WERI-Rb-1 (cell line): ENCODE data around the gene ZBTB47.

ENCODE experiments used
- DNase-seq: peaks from one replicate; pipeline ENCODE4 v3.0.0-alpha.2; 2020
- H3K27ac ChIP-seq: fragments of 250-450 bp; sonication (Bioruptor Pico); 2 replicates; pipeline ENCODE4 v1.5.1; 2020; ENCODE audit warnings: mild to moderate bottlenecking, moderate library complexity
- H3K27me3 ChIP-seq: fragments of 250-450 bp; sonication (Bioruptor Pico); 2 replicates; pipeline ENCODE4 v1.5.1; 2021; ENCODE audit warnings: mild to moderate bottlenecking, low read depth, moderate library complexity; ENCODE audit not compliant: insufficient read depth, severe bottlenecking
- H3K36me3 ChIP-seq: fragments of 250-450 bp; sonication (Bioruptor Pico); 2 replicates; pipeline ENCODE4 v1.5.1; 2020; ENCODE audit warnings: mild to moderate bottlenecking, moderate library complexity
- H3K4me3 ChIP-seq: 2 replicates; pipeline ENCODE4 v1.5.1; 2011; ENCODE audit warnings: low read depth, mild to moderate bottlenecking, control low read depth, low read length
- H3K9me3 ChIP-seq: fragments of 250-450 bp; sonication (Bioruptor Pico); 2 replicates; pipeline ENCODE4 v1.5.1; 2021; ENCODE audit warnings: mild to moderate bottlenecking, moderate library complexity; ENCODE audit not compliant: severe bottlenecking
- TF ChIP-seq, protein P1 (sequence below): IDR thresholded peaks from 2 replicates; pipeline ENCODE4 v1.5.1; 2011; ENCODE audit warnings: low read depth, mild to moderate bottlenecking, control low read depth, inconsistent platforms, low read length

The ZBTB47 gene

GRCh38 chr3:42652611-42653302 lies 740 bp upstream of the ZBTB47 start:
- H3K27me3 ChIP-seq: no peaks in the 10 kb centered on the region
- H3K27ac ChIP-seq: peak overlapping the region; percentile 21
- TF ChIP-seq, protein P1, sequence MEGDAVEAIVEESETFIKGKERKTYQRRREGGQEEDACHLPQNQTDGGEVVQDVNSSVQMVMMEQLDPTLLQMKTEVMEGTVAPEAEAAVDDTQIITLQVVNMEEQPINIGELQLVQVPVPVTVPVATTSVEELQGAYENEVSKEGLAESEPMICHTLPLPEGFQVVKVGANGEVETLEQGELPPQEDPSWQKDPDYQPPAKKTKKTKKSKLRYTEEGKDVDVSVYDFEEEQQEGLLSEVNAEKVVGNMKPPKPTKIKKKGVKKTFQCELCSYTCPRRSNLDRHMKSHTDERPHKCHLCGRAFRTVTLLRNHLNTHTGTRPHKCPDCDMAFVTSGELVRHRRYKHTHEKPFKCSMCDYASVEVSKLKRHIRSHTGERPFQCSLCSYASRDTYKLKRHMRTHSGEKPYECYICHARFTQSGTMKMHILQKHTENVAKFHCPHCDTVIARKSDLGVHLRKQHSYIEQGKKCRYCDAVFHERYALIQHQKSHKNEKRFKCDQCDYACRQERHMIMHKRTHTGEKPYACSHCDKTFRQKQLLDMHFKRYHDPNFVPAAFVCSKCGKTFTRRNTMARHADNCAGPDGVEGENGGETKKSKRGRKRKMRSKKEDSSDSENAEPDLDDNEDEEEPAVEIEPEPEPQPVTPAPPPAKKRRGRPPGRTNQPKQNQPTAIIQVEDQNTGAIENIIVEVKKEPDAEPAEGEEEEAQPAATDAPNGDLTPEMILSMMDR: no peak
- H3K36me3 ChIP-seq: peaks cover 8% of the 10 kb centered on the region; the same call in 1 of the 2 replicates
- H3K9me3 ChIP-seq: no peaks in the 10 kb centered on the region
- peak; percentile 64 for DNase-seq
- no peak overlapping the region for H3K4me3 ChIP-seq

DNA sequence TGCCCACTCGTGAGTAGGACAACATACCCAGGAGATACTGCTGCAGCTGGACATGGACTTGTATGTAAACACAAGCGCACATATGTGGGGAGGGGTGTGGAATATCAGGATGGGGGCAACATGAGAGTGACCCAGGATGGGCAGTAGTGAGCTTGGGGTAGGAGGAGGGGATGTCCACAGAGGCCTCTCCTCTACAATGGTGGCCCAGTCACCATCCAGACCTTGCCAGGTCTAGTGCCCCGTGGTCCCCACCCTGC lies 266 bp upstream of the ZBTB47 start:
- Histone ChIP-seq H3K27me3 (no peaks in the 10 kb centered on the region), H3K36me3 (peaks cover 7% of the 10 kb centered on the region; the same call in 1 of the 2 replicates), H3K4me3 (peak overlapping the region; percentile 74; the same call in 1 of the 2 replicates), H3K9me3 (no peaks in the 10 kb centered on the region), H3K27ac (peak overlapping the region; percentile 21; the same call in 1 of the 2 replicates)
- TF ChIP-seq, protein P1: no peak
- DNase-seq: no peak

- Histone ChIP-seq H3K9me3 (no peaks in the 10 kb centered on the region), H3K27ac (peak overlapping the region; percentile 68), H3K36me3 (no peaks in the 10 kb centered on the region; the same call in 1 of the 2 replicates), H3K4me3 (peak overlapping the region; percentile 74), H3K27me3 (no peaks in the 10 kb centered on the region)
- TF ChIP-seq, protein P1: peak; percentile 32
- DNase-seq: peak; percentile 52
These were observed 1.1 kb downstream of the ZBTB47 start for GRCh38 chr3:42654331-42655201.

DNA sequence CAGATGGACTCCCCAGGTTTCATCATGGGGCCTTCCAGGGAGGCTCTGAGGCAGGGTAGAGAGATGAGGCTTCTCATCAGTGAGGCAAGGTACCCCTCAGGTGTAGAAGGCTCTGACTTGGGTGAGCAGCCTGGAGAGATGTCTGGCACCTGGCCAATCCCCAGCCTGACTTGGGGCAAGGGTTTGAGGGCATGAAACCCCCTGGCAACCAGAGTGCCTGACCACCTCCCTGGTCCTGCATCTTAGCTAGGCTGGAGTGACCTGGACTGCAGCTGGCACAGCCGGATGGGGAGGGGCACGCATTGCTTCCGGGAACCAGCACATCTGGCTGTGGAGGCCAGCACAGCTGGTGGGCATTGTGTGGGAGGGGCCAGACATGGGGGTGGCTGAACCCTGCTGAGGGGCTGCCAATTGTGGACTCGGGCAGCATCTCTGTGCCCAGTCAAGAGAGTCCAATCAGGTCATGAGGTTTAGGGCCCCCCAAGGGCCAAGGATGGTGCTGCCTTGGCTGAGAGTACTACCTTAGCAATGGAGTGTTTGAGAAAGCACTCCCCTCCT lies 1.9 kb downstream of the ZBTB47 start:
- Histone ChIP-seq H3K36me3 (no peaks in the 10 kb centered on the region), H3K27me3 (no peaks in the 10 kb centered on the region), H3K4me3 (peak overlapping the region; percentile 69), H3K27ac (no peak overlapping the region), H3K9me3 (no peaks in the 10 kb centered on the region)
- TF ChIP-seq, protein P1: no peak
- no peak for DNase-seq

DNA sequence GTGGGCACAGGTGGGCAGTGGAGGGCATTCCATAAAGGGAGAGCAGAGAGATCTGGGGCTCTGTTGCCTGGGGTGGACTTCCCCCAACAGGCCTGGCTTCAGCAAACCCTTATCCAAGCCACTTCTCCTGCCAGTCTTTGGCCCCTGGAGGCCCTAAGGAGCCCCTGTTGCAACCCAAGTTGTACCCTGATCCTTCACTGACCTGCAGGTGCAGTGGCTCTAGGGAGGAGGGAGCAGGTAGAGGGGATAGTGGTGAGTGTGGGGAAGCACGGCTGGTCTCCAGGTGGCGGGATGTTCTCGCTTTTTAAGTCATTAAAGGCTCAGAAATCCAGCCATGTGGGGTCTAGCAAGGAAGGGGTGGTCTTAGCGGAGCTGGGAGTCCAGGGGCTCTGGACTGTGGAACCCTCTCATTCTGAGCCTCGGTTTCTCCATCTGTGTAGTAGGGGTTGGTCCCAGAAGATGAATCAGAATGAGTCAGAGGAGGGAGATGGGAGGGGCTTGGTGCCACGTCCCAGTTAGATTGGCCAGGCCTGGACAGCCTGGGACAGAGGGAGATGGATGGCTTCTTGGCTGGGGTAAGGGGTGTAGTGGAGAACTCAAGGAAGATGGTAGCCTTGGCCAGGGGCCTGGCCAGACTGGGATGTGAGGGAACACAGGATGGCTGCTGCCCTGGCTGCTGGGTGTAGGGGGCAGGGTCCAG lies 2.6 kb downstream of the ZBTB47 start:
- no peak for DNase-seq
- H3K27ac ChIP-seq: no peak overlapping the region
- no peaks in the 10 kb centered on the region for H3K9me3 ChIP-seq
- no peaks in the 10 kb centered on the region for H3K27me3 ChIP-seq
- H3K36me3 ChIP-seq: no peaks in the 10 kb centered on the region
- H3K4me3 ChIP-seq: no peak overlapping the region
- TF ChIP-seq, protein P1: no peak
